HL-60/S4 treated with phorbol 12-myristate 13-acetate at 8.2 ng/mL for 4 days and 3 days (cell line): ENCODE measurements around the gene SAFB.

ENCODE experiments used
- in situ Hi-C: fragments of 300-500 bp; cut with MboI; formaldehyde crosslinking; loops from 2 replicates; pipeline ENCODE4 v1.15.0; 2022; ENCODE audit warnings: low sequenced_read_pairs

Gene SAFB

GRCh38 chr19:5664515-5664914 lies 41.6 kb downstream of the SAFB start:
- in situ Hi-C loops, result no loop called here

DNA sequence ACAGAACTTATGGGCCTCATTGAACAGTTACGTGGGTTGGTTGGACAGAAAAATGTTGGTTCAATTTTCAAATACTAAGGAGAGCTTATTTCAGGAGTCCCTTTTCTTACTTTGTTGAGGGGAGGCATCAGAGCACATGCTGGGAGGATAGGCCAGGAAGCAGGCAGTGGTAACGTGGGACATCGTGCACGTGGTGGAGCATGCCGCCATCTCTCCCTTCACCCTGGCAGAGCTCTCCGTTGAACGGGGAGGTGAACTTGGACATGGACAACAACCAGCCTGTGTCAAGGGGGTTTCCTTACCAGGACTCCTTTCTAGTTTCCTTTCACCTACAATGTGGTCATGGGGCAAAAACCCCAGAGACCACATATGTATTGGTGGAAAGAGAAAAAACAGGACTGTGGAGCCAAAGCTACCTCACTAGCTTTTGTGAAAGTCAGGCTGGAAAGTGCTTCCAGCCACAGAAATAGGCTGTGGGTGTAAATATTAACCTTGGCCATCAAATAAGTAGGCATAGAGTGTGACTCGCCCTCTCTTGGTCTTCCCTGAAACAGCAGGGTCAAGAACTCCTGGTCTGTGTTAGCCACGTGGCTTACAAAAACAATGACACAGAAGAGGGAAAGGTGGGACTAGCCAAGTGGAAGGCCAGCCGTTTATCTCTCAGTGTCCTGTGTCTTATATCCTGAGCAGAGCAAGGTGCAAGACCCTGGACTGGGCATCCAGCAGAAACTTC lies 43.1 kb downstream of the SAFB start:
- in situ Hi-C loops, result no loop called here

GRCh38 chr19:5666921-5667610 lies 44.2 kb downstream of the SAFB start:
- in situ Hi-C loops, result no loop called here

DNA sequence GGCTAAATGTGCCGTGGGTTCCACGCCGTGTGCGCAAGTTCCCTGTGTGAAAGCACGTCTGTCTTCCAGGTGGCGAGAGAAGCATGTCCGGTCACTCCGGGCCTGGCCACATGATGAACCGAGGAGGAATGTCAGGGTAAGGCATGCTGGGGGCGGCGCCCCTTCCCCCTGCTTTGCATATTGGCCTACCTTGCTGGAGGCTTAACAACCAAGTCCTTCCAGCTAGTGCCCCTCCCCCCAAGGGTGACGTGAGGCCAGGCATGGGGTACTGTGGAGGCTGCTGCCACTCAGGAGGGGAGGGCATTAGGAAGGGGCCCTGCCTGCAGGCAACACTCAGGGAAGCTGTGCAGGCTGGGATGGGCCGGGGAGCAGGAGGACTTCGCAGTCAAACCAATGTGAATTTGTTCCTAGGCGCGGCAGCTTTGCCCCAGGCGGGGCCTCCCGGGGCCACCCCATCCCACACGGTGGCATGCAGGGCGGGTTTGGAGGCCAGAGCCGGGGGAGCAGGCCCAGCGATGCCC lies 44.9 kb downstream of the SAFB start:
- in situ Hi-C loops, result no loop called here

GRCh38 chr19:5669212-5669611 lies 46.3 kb downstream of the SAFB start:
- in situ Hi-C loops, result no loop called here

GRCh38 chr19:5671600-5671999 lies 48.7 kb downstream of the SAFB start:
- in situ Hi-C loops, result no loop called here

DNA sequence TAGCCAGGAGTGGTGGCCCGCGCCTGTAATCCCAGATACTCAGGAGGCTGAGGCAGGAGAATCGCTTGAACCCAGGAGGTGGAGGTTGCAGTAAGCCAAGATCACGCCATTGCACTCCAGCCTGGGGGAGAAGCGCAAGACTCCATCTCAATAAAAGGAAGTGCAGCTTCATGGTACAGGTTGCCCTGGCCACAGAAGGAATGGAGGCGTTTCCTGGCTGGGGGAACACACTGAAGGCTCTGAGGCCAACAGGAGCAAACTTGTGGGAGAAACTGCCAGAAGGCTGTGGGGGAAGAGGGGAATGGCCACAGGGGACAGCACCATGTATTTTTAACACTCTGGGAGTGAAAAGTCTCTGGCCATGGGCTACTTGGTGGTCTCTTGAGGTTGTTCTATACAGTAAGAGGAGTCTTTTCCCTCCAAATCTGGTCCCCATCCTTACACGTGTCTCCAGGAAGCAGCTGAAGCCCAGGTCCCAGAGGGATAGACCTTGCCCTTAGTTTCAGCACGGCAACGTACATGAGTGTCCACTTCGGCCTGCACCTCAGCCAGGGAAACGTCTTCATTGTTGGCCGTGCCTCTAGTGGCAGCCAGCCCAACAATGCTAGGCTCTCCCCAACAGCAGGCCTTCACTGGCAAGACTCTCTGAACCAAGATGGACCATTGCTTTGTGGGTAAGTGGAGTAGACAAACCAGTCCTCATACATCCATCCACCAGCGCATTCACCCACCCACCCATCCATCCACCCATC lies 50.0 kb downstream of the SAFB start:
- in situ Hi-C loops, result no loop called here

GRCh38 chr19:5673752-5674151 lies 50.9 kb downstream of the SAFB start:
- in situ Hi-C loops, result no loop called here

DNA sequence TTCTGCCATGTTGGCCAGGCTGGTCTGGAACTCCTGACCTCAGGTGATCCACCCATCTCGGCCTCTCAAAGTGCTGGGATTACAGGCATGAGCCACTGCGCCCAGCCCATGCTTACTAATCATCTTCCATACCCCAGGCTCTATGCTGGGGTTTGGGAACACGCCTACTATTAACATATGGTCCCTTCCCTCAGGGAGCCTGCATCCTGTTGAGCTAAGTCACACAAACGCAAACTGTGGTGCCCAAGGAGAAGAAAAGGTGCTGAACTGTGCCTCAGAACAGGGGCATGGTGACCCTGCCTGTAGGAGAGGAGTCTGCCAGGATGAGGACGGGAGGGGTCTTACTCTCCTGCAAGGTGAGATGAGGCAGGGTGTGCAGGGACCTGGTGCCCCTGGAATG lies 51.8 kb downstream of the SAFB start:
- in situ Hi-C loops, result no loop called here

- in situ Hi-C loops, result no loop called here
Measured at GRCh38 chr19:5676105-5676771, 53.4 kb downstream of the SAFB start.

- in situ Hi-C loops, result no loop called here
Measured at GRCh38 chr19:5676772-5677105, 53.9 kb downstream of the SAFB start.

- in situ Hi-C loops, result no loop called here
Measured at GRCh38 chr19:5677136-5677535, 54.3 kb downstream of the SAFB start.

DNA sequence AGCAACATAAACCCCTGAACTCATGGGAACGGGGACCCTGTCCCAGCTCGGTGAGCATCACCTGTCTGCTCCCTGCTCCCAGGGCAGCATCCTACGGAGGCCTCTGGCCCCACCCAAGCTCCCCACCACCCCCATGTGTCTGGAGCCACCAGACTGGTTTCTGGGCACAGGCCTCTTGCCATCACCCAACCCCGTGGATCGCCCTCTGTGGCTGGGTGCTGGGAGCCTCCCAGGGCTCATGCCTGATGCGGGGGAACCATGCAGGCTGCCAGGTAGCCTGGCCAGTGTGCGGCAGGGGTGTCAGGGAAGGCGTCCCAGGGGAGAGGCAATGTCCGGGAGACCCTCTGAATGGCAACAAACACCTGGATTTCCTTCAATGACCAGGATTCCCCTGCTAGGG lies 54.7 kb downstream of the SAFB start:
- in situ Hi-C loops, result no loop called here

DNA sequence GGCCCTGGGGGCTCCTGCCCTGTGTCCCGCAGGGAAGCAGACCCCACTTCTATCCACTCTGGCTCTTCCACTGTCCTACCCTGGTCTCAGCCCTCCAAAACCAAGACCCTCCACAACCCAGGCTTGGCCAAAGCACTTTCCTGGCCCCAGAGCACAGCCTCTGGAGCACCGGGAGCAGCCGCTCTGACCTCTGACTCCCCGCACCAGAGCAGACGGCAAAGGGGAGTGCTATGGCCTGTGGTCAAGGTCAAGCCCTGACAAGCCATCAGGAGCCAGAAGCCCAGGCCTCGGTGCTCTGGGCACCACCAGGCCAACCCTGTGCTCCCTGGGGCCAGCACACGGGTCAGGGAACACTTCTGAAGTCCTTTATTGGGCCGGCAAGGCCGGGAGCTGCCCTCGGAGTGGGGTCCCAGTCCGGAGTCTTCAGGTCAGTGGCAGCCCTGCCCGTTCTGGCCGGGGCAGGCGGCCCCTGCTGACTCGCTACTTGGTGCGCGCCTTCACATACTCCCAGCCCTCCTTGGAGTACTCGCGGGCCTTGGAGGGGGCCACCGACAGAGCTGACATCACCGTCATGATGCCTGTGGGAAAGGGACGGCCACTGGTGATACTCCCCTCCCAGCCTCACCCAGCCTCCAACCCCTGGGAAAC lies 55.3 kb downstream of the SAFB start:
- in situ Hi-C loops, result no loop called here

GRCh38 chr19:5679289-5680083 lies 56.6 kb downstream of the SAFB start:
- in situ Hi-C loops, result no loop called here

GRCh38 chr19:5680084-5680436 lies 57.2 kb downstream of the SAFB start:
- in situ Hi-C loops, result no loop called here

GRCh38 chr19:5680437-5681368 lies 57.8 kb downstream of the SAFB start, which contains the start of the genes HSD11B1L and MICOS13:
TSS of gene HSD11B1L (plus strand) at chr19:5681027. CDS start at chr19:5684833, 3,806 bp downstream.
TSS of gene MICOS13 (minus strand) at chr19:5680516. CDS start at chr19:5680486, 30 bp downstream.
- in situ Hi-C loops, result no loop called here

- in situ Hi-C loops, result no loop called here
Measured at GRCh38 chr19:5681391-5682106, 58.7 kb downstream of the SAFB start.
